ENCODE data around the gene RAET1L.

GRCh38 chr6:150043501-150044412 lies 18.4 kb upstream of the RAET1L start:
- TF ChIP-seq CTCF (conservative IDR thresholded peaks at IDR 0.05 in 1 of 2, IDR thresholded peaks at IDR 0.05 in 1 of 2; ENCODE audit: extremely low read depth in 1 of 2, insufficient read depth in 1 of 2, low read depth in 1 of 2, low read length in 2 of 2) (no peak), EZH2 (IDR thresholded peaks at IDR 0.05; ENCODE audit: borderline replicate concordance, low read length) (no peak)

All from mammary epithelial cell (primary cell).